ENCODE data around the gene TMEM179. TPM values are rescaled to one million over a fixed set of nuclear protein-coding genes. Genes with fewer than 3 reads are reported as not detected.

TMEM179 gene
- total and polyA plus RNA-seq, 2 of the 8 experiments (the other 6 are each of a cell fraction or from before 2014, with no cell fraction given) = 2.9 to 4.0 TPM

DNA sequence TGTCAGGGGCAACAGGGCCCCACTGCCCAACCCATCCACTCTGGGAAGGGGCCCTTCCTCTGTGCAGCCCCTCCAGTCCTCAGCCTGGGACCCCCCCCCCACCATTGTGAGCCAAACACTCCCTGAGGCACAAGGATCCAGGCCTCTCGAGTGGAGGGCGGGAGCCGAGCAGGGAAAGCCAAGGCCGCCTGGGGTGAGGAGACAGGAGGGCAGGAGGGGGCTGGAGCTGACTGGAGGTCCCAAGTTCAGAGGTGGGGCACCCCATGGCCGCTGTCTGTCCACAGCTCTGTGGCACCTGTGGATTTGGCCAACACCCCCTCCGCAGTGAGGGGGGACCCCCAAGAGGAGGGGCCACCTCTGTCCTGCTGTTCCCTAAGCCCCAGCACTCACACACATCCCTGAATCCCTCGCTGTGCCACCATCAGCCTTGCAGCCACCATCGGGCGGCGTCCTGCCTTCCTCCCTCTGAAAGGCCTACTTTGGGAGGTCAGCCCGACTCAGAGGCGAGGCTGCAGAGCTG lies 50.4 kb downstream of the TMEM179 start (continued):
- TF ChIP-seq TCF12 (IDR thresholded peaks at IDR 0.05; ENCODE audit: low read depth, low read length) (no peak), KDM5A (IDR thresholded peaks at IDR 0.05; ENCODE audit: low read length) (no peak), SAP30 (IDR thresholded peaks at IDR 0.05; ENCODE audit: insufficient read depth, insufficient replicate concordance, low read length) (no peak), FOSL1 (IDR thresholded peaks at IDR 0.05; ENCODE audit: insufficient read depth, low read depth, low read length) (no peak), CREB1 (IDR thresholded peaks at IDR 0.05) (no peak), ATF2 (IDR thresholded peaks at IDR 0.05; ENCODE audit: low read length) (no peak), JUND (IDR thresholded peaks at IDR 0.05; ENCODE audit: low read length) (no peak), EP300 (IDR thresholded peaks at IDR 0.05; ENCODE audit: borderline replicate concordance in 1 of 2, low read depth in 2 of 2, low read length in 2 of 2) (no peak)

Measured in H1 (cell line).